Measurements from ENCODE around the gene GALNT9.

GALNT9 gene

DNA sequence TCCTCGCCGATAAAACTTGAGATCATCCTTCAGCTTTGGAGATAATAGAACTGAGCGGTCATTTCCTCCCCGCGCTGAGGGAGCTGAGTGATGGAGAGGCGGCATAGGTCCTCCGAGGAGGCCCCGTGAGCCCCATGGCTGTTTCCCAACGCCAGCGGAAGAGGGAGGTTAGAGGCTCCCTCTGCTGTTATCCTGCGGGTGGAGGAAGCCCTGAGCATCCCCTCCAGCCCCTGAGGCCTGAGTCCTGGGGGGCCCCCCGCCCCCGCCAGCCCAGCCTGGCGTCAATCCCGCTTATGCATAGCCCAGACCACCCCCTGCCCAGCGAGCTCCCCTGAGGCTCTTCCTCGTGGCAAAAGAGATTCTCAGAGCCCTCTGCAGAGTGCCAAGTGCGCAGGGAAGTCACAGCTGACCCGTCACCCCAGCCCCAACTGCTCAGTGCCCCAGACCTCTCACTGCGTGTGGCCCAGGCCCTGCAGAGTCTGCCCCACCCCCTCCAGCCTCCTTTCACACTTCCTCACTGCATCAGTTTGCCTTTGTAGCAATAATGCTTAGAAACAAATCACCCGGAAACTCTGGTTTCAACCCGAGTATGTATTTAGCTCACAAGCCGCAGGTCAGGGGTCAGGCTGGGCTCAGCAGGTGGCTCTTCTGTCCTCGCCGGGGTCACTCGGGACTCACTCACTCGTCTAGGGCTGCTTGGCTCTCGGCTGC is 44.7 kb upstream of the GALNT9 start:
- TF ChIP-seq CTCF (IDR thresholded peaks at IDR 0.05; ENCODE audit: low read depth, low read length, missing control alignments): no peak
- no peak for DNase-seq (ENCODE audit: low read depth)
- in situ Hi-C loops (cut with HindIII; ENCODE audit: low sequenced_read_pairs): no loop called here
- no peak overlapping the region for H3K4me3 ChIP-seq (ENCODE audit: low read depth, low read length)

- in situ Hi-C loops (cut with HindIII; ENCODE audit: low sequenced_read_pairs): no loop called here
- H3K4me3 ChIP-seq (ENCODE audit: low read depth, low read length): no peak overlapping the region
- TF ChIP-seq CTCF (IDR thresholded peaks at IDR 0.05; ENCODE audit: low read depth, low read length, missing control alignments): no peak
- DNase-seq (ENCODE audit: low read depth): no peak
Observed at GRCh38 chr12:132367852-132368251, 38.5 kb upstream of the GALNT9 start.

DNA sequence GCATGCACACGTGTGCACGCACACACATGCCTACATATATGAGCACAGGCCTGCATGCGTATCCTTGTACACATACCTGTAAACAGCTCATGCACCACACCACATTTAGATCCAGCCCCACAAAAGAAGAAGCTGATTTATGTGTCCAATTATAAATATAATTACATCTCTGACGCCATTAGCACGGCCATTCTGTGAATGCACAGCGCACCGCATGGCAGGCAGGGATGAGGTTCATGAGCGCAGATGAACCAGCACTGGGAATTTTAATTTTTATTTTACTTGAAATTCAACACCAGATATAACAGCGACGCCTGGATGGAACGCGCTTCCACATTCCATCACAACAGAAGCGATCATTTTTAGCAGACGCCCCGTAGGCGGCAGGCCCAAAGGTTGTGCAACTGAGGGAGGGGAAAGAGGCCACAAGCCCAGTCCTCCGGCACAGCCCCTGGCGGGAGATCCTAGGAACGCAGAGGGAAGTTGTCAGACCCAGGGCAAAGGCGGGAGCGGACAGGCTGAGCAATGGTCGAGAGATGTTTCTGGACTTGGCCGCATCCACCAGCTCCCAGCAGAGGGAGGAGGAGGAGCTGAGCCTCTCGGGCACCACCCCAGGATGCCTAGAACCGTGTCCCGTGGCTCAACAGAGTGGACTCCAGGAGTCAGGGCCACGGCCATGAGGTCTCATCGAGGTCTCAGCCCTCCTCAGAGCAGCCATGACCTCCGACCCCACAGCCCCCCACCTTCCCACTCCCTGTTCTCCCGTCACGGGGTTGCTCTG is 37.9 kb upstream of the GALNT9 start:
- DNase-seq (ENCODE audit: low read depth): no peak
- H3K4me3 ChIP-seq (ENCODE audit: low read depth, low read length): no peak overlapping the region
- TF ChIP-seq CTCF (IDR thresholded peaks at IDR 0.05; ENCODE audit: low read depth, low read length, missing control alignments): no peak
- in situ Hi-C loops (cut with HindIII; ENCODE audit: low sequenced_read_pairs): no loop called here

DNA sequence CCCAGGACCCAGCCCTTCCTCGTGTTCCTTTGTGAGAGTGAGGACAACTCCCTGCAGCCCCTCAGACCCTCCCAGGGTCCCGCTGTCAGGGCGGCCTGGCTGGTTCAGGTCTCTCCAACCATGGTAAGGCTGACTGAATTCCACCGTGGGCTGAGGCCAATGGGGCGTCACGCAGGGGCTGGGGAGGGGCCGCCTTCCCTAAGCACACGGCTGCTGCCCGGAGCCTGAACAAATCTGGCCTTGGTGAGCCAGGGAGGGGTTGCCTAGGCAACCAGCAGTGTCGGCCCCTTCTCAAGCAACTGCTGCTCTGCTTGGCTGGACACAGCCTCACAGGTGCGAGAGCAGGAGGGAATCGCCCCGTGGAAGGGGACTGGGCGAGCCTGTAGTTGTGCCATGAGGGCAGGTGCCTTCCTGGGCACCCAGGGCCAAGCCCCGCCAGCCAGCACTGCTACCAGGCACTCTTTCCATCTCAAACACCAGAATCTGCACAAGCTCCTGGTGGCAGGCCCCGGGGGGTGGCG is 37.0 kb upstream of the GALNT9 start:
- DNase-seq (ENCODE audit: low read depth): no peak
- TF ChIP-seq CTCF (IDR thresholded peaks at IDR 0.05; ENCODE audit: low read depth, low read length, missing control alignments): no peak
- in situ Hi-C loops (cut with HindIII; ENCODE audit: low sequenced_read_pairs): no loop called here
- no peak overlapping the region for H3K4me3 ChIP-seq (ENCODE audit: low read depth, low read length)

- no peak overlapping the region for H3K4me3 ChIP-seq (ENCODE audit: low read depth, low read length)
- no peak for TF ChIP-seq CTCF (IDR thresholded peaks at IDR 0.05; ENCODE audit: low read depth, low read length, missing control alignments)
- DNase-seq (ENCODE audit: low read depth): no peak
- in situ Hi-C loops (cut with HindIII; ENCODE audit: low sequenced_read_pairs): no loop called here
Observed at GRCh38 chr12:132365226-132365625, 35.8 kb upstream of the GALNT9 start.

- no peak for DNase-seq (ENCODE audit: low read depth)
- TF ChIP-seq CTCF (IDR thresholded peaks at IDR 0.05; ENCODE audit: low read depth, low read length, missing control alignments): no peak
- in situ Hi-C loops (cut with HindIII; ENCODE audit: low sequenced_read_pairs): no loop called here
- no peak overlapping the region for H3K4me3 ChIP-seq (ENCODE audit: low read depth, low read length)
Observed at GRCh38 chr12:132364348-132364902, 35.0 kb upstream of the GALNT9 start.
